Type B pancreatic cell (in vitro differentiated cells): ENCODE results near the gene LPAR1. TPM values are rescaled to one million over a fixed set of nuclear protein-coding genes. Genes with fewer than 3 reads are reported as not detected.

Source experiments
- DNase-seq: peaks from one replicate; pipeline ENCODE4 v3.0.0; 2021; ENCODE audit warnings: mixed read lengths; ENCODE audit not compliant: unreplicated experiment; ENCODE audit errors: extremely low spot score
- H3K27ac Mint-ChIP-seq: 2 replicates; pipeline ENCODE4 v1.8.0; 2021; ENCODE audit warnings: mild to moderate bottlenecking, mixed read lengths
- H3K27me3 Mint-ChIP-seq: 2 replicates; pipeline ENCODE4 v1.8.0; 2021; ENCODE audit warnings: mixed read lengths
- H3K36me3 Mint-ChIP-seq: 2 replicates; pipeline ENCODE4 v1.8.0; 2021; ENCODE audit warnings: mixed read lengths
- H3K4me1 Mint-ChIP-seq: one replicate; pipeline ENCODE4 v1.8.0; 2021; ENCODE audit warnings: mixed read lengths; ENCODE audit not compliant: unreplicated experiment
- H3K4me3 Mint-ChIP-seq: 2 replicates; pipeline ENCODE4 v1.8.0; 2021; ENCODE audit warnings: mild to moderate bottlenecking, mixed read lengths
- H3K9me3 Mint-ChIP-seq: 2 replicates; pipeline ENCODE4 v1.8.0; 2021; ENCODE audit warnings: mixed read lengths
- total RNA-seq: library from RNA; stranded (reverse); gene quantifications from 2 replicates; pipeline ENCODE4 v1.2.1, GENCODE V29; 2021; ENCODE audit warnings: low replicate concordance
- TF ChIP-seq, protein P1 (sequence below): fragments of 200-600 bp; sonication (generic); conservative IDR thresholded peaks from 2 replicates; pipeline ENCODE4 v1.5.0; 2021; ENCODE audit warnings: antibody characterized with exemption, mild to moderate bottlenecking

Gene LPAR1
- total RNA-seq, 1 donor from 2014 or later, result 32.8 TPM

DNA sequence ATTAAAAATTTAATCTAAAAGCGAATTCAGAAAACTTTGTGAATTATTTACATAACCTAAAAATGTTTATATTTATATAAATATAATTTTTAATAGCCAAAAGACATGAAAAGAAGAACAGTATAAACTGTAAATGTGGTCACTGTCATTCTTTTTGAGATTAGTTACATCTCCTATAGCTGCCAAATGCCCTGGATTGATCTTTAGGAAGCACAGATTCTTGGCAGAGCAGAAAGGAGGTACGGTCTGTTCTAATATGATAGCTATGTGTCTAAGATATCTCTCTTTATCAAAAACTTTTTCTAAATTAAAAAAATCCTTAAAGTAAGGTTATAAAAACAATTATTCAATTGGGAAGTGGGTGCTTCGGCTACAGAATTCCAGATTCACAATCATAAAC lies 151.0 kb downstream of the LPAR1 start:
- TF ChIP-seq, protein P1, sequence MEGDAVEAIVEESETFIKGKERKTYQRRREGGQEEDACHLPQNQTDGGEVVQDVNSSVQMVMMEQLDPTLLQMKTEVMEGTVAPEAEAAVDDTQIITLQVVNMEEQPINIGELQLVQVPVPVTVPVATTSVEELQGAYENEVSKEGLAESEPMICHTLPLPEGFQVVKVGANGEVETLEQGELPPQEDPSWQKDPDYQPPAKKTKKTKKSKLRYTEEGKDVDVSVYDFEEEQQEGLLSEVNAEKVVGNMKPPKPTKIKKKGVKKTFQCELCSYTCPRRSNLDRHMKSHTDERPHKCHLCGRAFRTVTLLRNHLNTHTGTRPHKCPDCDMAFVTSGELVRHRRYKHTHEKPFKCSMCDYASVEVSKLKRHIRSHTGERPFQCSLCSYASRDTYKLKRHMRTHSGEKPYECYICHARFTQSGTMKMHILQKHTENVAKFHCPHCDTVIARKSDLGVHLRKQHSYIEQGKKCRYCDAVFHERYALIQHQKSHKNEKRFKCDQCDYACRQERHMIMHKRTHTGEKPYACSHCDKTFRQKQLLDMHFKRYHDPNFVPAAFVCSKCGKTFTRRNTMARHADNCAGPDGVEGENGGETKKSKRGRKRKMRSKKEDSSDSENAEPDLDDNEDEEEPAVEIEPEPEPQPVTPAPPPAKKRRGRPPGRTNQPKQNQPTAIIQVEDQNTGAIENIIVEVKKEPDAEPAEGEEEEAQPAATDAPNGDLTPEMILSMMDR, result no peak
- Mint-ChIP-seq H3K27ac (no peak overlapping the region), H3K4me1 (no peaks in the 10 kb centered on the region), H3K27me3 (no peaks in the 10 kb centered on the region), H3K9me3 (peaks cover 4% of the 10 kb centered on the region), H3K36me3 (no peaks in the 10 kb centered on the region), H3K4me3 (no peak overlapping the region)
- no peak for DNase-seq

DNA sequence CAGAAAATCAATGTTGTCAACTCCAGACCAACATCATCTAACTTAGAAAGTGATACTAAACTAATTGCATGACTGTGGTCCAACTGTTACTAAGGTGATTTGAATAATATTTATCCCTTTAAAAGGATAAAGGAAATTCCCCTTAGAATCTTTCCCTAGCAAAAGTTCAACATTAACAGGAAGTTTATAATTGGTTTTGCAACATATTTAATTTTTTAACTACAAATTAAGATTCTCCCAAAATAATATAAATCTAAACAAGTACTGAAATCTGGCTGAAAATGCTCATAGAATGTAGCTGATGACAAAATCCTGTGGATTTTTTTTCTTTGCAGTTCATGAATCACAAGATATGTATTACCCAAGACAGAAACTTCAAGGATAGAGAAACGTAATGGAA lies 151.4 kb downstream of the LPAR1 start:
- H3K27ac Mint-ChIP-seq, result no peak overlapping the region

DNA sequence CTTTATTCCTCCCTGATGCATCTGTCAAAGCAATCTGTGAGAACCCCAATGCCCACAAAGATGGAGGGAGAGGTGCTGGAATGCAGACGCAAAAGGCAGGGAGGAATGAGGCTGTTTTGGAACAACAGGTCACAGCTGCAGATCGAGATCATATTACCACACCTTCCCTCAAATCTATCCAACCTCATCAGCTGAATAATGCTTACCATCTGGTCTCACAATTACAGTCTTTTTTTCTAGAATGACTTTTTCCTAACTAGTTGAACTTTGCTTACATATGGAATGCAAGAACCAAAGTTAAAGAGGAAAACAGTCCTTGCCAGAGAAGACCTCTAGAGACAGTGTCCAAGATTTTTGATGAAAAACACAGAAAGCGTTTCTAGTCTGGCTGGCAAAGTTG lies 158.1 kb downstream of the LPAR1 start:
- peaks cover 18% of the 10 kb centered on the region for H3K4me1 Mint-ChIP-seq
- no peak for DNase-seq
- peaks cover 3% of the 10 kb centered on the region for H3K9me3 Mint-ChIP-seq
- H3K4me3 Mint-ChIP-seq, result no peak overlapping the region
- peaks cover 2% of the 10 kb centered on the region for H3K36me3 Mint-ChIP-seq
- TF ChIP-seq, protein P1, result no peak
- no peak overlapping the region for H3K27ac Mint-ChIP-seq
- H3K27me3 Mint-ChIP-seq, result no peaks in the 10 kb centered on the region

More for the DNA sequence above, 151.4 kb downstream of the LPAR1 start:
- Mint-ChIP-seq H3K4me3 (no peak overlapping the region), H3K9me3 (peaks cover under 1% of the 10 kb centered on the region), H3K36me3 (no peaks in the 10 kb centered on the region), H3K27me3 (no peaks in the 10 kb centered on the region), H3K4me1 (no peaks in the 10 kb centered on the region)
- no peak for DNase-seq
- TF ChIP-seq, protein P1, result no peak

DNA sequence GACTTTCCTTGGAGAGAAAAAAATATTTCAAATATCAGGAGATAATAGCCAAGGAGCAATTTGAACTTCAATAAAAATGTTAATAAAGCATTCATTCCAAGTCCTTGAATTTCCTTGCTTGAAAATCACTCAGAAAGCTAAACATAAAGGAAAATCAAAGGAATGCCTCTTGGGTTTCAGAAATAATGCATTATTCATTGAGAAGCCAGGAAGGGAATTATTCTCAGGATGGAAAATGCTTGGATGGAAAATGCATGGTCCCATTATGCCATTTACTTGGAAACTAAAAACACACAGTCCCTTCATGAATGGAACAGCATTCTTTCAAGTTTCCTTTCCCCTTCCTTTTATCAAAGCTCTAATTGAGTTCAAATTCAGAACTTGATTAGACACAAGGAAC lies 160.9 kb downstream of the LPAR1 start:
- peaks cover 7% of the 10 kb centered on the region for H3K36me3 Mint-ChIP-seq
- no peaks in the 10 kb centered on the region for H3K27me3 Mint-ChIP-seq
- peaks cover 29% of the 10 kb centered on the region for H3K4me1 Mint-ChIP-seq
- H3K9me3 Mint-ChIP-seq, result peaks cover 3% of the 10 kb centered on the region
- no peak for DNase-seq
- no peak overlapping the region for H3K4me3 Mint-ChIP-seq
- no peak overlapping the region for H3K27ac Mint-ChIP-seq
- TF ChIP-seq, protein P1, result no peak

DNA sequence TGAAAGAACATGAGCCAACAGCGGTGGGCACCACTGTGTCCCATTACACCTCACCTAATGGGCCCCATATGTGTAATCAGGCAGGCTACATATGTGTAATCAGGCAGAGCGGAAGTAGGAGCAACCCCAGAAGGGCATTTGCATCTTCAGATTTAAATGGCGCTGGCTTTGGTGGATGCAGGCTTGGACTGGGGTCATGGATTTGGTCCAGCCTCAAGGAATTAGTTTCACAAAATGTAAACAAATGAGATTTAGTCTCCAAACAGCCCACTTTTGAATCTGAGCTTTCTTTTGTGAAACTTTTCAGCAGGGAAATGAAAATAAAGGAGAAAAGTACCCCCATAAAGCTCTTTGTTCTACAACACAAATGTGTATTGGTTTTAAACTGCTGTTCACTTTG lies 161.3 kb downstream of the LPAR1 start:
- Mint-ChIP-seq H3K9me3 (peaks cover 3% of the 10 kb centered on the region), H3K27me3 (no peaks in the 10 kb centered on the region), H3K4me1 (peaks cover 33% of the 10 kb centered on the region), H3K4me3 (no peak overlapping the region), H3K27ac (no peak overlapping the region), H3K36me3 (peaks cover 7% of the 10 kb centered on the region)
- TF ChIP-seq, protein P1, result no peak
- DNase-seq, result no peak
